Urinary bladder (tissue), 4 donors: ENCODE results near the gene SDCCAG8. TPM values are rescaled to one million over a fixed set of nuclear protein-coding genes. Genes with fewer than 3 reads are reported as not detected.
A peak's percentile ranks its signal among the peaks of the same experiment; 100 is the strongest.

Experiments used
- DNase-seq: peaks from one replicate; pipeline ENCODE4 v3.0.0-alpha.2; 2015; ENCODE audit errors: extremely low spot score
- H3K27ac ChIP-seq: one replicate; pipeline ENCODE4 v1.5.1; 2013; ENCODE audit warnings: low read depth, mild to moderate bottlenecking, moderate library complexity
- H3K36me3 ChIP-seq: one replicate; pipeline ENCODE4 v1.6.1; 2013; ENCODE audit warnings: mild to moderate bottlenecking, moderate library complexity; ENCODE audit not compliant: insufficient read depth
- H3K4me1 ChIP-seq: one replicate; pipeline ENCODE4 v1.6.1; 2013; ENCODE audit warnings: mild to moderate bottlenecking, moderate library complexity; ENCODE audit not compliant: insufficient read depth
- H3K4me3 ChIP-seq: one replicate; pipeline ENCODE4 v1.5.1; 2013; ENCODE audit warnings: low read depth, low read length
- WGBS: extraction: QIAGEN DNeasy Blood & Tissue Kit; methylation state at CpG from one replicate; pipeline ENCODE4 v1.1.7; 2013; 5-methylcytosine and 5-hydroxymethylcytosine counted together
- polyA plus RNA-seq: library from polyadenylated mRNA; stranded (reverse); fragments of 200-250 nt; gene quantifications from one replicate; pipeline ENCODE4 v1.2.3, GENCODE V29; 2013
- total RNA-seq: library from RNA; depleted of rRNA; stranded (reverse); fragments of >200 nt; gene quantifications from one replicate; pipeline ENCODE4 v1.2.3, GENCODE V29; 2014
- donor health status: healthy with polysubstance abuse.
- donor health status: healthy.

The SDCCAG8 gene
- total and polyA plus RNA-seq, 2 donors: 19.0 to 85.5 TPM

DNA sequence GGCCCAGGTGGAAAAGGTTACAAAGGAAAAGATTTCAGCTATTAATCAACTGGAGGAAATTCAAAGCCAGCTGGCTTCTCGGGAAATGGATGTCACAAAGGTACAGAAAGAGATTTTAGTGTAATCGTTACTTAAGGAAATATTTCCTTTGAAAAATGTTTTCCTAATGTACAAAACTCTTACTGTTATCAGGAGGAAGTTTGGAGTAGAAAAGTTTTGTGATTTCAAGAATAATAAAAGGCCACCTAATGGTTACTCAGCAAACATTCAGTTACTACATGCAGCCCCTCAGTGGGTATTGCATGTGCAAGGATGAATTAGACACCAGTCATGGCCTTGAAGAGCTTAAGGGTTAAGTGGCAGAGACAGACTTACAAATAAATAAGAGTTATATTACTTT is 85.2 kb downstream of the SDCCAG8 start:
- peaks cover 4% of the 10 kb centered on the region for H3K36me3 ChIP-seq
- 78% methylated on average over 2 of the region's 2 CpGs for WGBS
- no peaks in the 10 kb centered on the region for H3K4me1 ChIP-seq
- H3K4me3 ChIP-seq: no peak overlapping the region
- H3K27ac ChIP-seq: no peak overlapping the region
- no peak for DNase-seq

DNA sequence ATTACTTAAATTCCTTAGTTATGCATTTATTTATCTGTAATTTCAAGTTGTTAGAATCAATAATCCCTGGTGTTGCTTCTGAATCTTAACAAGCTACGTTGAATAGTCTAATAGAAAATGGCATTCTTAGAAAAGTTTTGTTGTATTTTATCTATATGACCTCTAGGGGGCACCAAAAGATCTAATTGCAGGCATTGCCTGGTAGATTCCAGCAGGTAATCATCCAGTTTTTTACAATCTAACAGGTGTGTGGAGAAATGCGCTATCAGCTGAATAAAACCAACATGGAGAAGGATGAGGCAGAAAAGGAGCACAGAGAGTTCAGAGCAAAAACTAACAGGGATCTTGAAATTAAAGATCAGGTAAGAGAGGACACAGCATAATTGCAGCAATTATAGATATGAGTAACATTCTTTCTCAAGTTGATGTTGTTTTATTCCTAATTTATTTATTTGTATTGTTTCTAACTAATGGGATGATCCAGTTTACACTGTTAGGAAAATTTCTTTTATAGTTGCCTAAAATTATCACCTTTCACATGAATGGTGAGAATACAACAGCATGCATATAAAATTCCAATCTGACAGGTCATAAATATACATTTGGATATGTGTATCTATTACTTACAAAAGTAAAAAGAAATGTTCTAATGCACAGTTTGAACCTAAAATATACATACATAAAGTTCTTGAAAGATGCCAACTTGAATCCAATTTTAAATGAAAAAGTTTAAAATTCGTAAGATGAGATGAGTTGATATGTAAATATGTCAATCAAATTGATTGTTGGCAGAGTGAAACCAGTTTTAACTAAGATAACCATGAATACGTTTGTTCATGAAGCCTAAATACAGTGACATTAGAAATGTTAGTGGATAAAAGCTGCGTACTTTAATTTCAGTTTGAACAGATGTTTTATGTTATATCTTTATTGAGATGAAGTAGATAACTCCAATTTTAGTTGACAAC is 88.4 kb downstream of the SDCCAG8 start:
- H3K36me3 ChIP-seq: peaks cover 7% of the 10 kb centered on the region
- no peak overlapping the region for H3K4me3 ChIP-seq
- H3K27ac ChIP-seq: no peak overlapping the region
- WGBS: 62% methylated on average over 5 of the region's 5 CpGs
- DNase-seq: peak; percentile 14
- no peaks in the 10 kb centered on the region for H3K4me1 ChIP-seq

DNA sequence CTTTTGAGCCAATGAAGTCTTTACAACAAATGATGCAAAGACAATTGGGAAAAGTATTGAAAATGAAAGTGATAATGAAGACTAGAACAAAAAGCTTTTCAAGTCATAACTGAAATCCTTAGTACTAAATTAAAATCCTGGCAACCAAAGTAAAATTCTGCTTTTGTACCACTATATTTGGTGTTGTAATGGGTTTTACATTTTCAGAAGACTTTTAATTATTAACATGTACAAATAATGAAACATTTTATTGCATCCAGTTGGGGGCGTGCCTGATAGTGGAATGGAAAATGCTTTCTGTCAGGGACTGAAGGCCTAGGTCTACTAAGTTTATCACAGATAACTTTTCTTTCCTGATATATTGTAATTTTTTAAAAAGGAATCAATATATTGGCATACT is 89.4 kb downstream of the SDCCAG8 start:
- Histone ChIP-seq H3K27ac (no peak overlapping the region), H3K4me3 (no peak overlapping the region), H3K4me1 (no peaks in the 10 kb centered on the region), H3K36me3 (peaks cover 7% of the 10 kb centered on the region)
- DNase-seq: no peak
- 47% methylated on average over 1 of the region's 1 CpG for WGBS

DNA sequence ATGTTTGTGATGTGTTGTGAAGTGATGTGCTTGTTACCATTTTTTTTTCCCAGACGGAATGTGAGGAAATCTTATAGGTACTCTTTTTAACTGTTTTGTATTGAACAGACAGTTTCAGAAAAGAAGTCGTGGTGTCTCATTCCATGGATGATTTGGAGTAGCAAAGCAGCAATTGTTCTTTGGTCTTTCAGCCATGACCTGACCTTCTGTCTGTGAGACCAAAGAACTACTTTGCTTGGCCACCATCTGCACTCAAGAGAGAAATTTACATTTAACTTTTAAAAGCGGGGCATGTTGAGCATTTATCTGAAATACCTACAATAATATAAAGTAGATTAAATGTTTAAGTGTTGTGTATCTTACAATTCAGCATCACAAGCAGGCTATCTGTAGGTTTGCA is 90.2 kb downstream of the SDCCAG8 start:
- Histone ChIP-seq H3K36me3 (peaks cover 7% of the 10 kb centered on the region), H3K27ac (no peak overlapping the region), H3K4me1 (no peaks in the 10 kb centered on the region), H3K4me3 (no peak overlapping the region)
- no peak for DNase-seq
- WGBS: 83% methylated on average over 3 of the region's 3 CpGs

DNA sequence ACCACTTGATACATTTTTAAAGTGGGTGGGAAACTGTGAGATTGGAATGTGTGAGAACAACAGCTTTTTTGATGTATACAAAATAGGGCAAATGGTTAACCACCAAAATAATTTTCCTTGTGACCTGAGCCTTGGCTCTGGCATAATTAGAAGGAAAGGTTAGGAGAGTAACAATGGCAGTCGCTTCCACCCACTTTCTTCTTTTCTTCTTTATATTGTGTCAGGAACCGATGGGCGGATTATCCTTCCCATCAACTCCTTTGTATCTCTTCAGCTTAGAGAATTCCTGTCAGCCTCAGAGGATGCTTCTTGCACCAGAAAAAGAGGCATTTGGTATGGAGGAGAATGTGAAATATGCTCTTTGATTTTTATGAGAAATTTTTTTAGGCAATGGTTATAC is 90.6 kb downstream of the SDCCAG8 start:
- DNase-seq: no peak
- H3K4me3 ChIP-seq: no peak overlapping the region
- H3K4me1 ChIP-seq: no peaks in the 10 kb centered on the region
- H3K27ac ChIP-seq: no peak overlapping the region
- peaks cover 7% of the 10 kb centered on the region for H3K36me3 ChIP-seq
- WGBS: 90% methylated on average over 3 of the region's 3 CpGs

DNA sequence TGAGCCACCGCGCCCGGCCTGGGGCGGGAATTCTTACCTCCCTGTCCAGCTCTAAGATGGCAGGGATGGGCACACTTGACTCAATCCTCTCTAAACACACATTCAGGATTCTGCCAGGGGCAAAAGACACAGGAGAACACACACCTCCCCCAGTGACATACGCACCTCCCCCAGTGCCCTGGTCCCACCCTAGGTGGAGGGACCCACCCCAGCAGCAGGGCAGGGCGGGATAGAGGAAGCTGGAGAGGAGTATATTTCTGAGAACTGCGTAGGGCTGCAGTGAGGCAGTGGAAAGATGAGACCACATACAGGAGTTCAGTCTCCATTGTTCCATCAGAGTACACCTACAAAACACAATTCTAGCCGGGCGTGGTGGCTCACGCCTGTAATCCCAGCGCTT is 92.5 kb downstream of the SDCCAG8 start:
- Histone ChIP-seq H3K36me3 (peaks cover 6% of the 10 kb centered on the region), H3K4me1 (no peaks in the 10 kb centered on the region), H3K4me3 (no peak overlapping the region), H3K27ac (no peak overlapping the region)
- WGBS: 98% methylated on average over 11 of the region's 11 CpGs
- DNase-seq: no peak

DNA sequence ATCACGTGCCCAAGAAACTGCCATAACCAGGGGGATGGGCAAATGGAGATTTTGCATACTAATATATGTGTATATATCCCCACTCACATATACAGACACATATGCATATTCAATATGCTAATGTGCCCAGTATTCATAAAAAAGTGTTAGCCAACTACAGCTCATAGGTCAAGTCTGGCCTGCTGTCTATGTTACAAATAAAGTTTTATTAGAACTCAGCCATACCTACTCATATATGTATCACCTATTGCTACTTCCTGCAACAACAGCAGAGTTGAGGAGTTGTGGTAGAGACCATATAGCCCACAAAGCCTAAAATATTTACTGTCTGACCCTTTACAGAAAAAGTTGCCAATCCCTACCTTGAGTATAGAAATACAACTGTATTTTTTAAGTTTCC is 93.3 kb downstream of the SDCCAG8 start:
- H3K4me3 ChIP-seq: no peak overlapping the region
- H3K36me3 ChIP-seq: peaks cover 6% of the 10 kb centered on the region
- WGBS: 98% methylated on average over 1 of the region's 1 CpG
- no peak overlapping the region for H3K27ac ChIP-seq
- no peaks in the 10 kb centered on the region for H3K4me1 ChIP-seq
- no peak for DNase-seq

DNA sequence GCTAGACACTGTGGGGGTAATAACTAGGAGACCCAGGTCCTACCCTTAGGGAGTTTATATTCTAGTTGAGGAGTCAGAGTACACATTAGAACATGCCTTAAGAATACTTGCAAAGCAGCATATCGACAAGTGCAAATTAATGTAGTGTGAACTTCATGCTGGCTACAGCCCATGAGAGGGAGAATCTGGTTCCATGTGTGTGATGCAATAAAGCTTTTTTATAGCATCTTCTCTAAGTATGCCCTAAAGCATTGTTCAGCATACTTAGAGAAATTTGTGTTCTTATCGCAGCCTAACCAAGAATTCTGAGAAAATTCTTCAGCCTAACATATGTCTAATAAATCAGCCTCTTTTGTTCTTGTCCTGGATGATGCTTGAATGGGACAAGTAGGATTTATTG is 95.5 kb downstream of the SDCCAG8 start:
- Histone ChIP-seq H3K27ac (no peak overlapping the region), H3K36me3 (peaks cover 3% of the 10 kb centered on the region), H3K4me3 (no peak overlapping the region), H3K4me1 (no peaks in the 10 kb centered on the region)
- 96% methylated on average over 2 of the region's 2 CpGs for WGBS
- no peak for DNase-seq

DNA sequence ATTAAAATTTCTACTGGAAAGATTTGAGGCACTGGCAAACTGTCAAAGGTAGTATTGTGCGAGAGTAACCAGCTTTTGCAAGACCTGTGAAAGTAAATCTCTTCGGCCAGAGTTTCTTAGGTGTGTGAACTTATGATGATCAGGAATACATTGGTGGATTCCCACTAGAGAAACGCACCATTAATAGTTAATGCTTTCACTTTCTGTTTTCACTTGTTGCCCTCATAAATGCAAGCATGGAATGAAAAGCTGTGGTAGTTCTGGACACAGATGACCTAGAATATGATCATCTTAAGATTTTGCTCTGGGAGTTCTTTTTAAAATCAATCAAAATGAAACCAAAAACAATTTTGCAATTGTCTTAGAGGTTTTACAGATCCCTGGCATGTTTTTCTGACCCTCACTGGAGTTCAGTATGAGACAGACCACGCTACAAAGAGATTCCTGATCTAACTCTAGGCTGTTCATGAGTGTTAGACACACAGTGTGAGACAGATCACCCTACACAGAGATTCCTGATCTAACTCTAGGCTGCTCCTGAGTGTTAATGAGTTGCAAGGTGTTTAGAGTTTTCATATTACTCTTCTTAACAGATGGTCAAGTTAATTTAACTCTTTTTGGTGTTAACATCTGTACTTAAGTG is 98.8 kb downstream of the SDCCAG8 start:
- WGBS: 42% methylated on average over 4 of the region's 4 CpGs
- Histone ChIP-seq H3K4me3 (peak overlapping the region; percentile 11), H3K27ac (no peak overlapping the region), H3K36me3 (no peaks in the 10 kb centered on the region), H3K4me1 (no peaks in the 10 kb centered on the region)
- DNase-seq: no peak

DNA sequence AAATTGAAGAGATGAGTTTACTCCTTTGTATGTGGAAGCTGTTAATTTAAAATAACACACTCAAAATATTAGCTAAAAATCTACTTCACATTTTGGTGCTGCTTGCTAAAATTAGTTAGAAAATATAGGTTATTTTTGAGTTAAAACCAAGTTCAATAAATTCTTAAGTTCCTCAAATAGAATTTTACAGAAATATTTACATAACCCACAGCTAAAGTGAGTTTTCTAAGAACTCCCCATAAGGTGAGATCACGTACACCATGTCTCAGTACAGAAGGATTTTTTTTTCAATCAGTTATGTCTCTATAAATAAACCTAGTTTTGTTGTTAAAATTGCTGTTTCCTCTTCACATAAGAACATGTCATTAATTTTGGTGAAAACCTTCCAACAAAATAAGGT is 108.0 kb downstream of the SDCCAG8 start:
- no peak for DNase-seq
- Histone ChIP-seq H3K36me3 (no peaks in the 10 kb centered on the region), H3K27ac (no peak overlapping the region), H3K4me1 (no peaks in the 10 kb centered on the region), H3K4me3 (no peak overlapping the region)
- 96% methylated on average over 1 of the region's 1 CpG for WGBS

DNA sequence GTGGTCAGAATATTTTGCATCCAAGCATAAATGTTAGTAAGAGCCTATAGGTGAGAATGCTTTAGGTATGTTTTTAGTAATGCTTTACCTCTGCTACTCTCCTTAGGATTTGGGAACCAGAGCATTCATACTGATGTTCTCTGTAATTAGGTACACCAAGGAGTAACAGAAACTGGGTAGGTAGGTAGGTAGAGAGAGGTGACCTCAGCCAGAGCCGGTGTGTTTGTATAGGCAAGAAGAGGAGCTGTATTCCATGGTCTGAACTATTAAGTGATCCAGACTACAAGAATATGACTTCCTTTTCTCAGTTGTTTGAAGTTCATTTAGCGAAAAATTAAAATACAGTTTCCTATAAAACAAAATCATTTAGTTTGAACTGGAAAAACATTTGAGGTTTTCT is 108.5 kb downstream of the SDCCAG8 start:
- DNase-seq: no peak
- WGBS: 94% methylated on average over 2 of the region's 2 CpGs

DNA sequence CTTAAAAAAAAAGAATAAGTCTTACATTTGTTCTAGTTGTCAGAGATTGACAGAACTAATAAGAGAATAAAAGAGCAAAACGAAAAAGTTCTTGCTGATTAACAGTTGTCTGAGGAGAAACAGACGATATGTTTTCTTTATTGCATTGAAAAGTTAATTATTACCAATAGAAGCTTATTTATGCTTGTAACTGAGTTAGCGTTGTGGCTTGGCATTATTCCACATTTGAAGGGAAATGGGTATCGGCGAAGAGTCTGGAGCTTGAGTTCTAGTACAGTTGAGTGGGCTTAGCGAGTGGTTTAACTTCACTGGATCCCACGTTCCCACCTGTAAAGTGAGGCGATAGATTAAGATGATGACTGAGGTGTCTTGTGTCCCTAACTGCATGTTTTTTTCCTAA is 109.0 kb downstream of the SDCCAG8 start:
- DNase-seq: no peak
- H3K36me3 ChIP-seq: no peaks in the 10 kb centered on the region
- no peak overlapping the region for H3K4me3 ChIP-seq
- WGBS: 85% methylated on average over 8 of the region's 8 CpGs
- H3K27ac ChIP-seq: no peak overlapping the region
- H3K4me1 ChIP-seq: no peaks in the 10 kb centered on the region

More for the DNA sequence above, 108.5 kb downstream of the SDCCAG8 start:
- Histone ChIP-seq H3K4me3 (no peak overlapping the region), H3K27ac (no peak overlapping the region), H3K36me3 (no peaks in the 10 kb centered on the region), H3K4me1 (no peaks in the 10 kb centered on the region)

DNA sequence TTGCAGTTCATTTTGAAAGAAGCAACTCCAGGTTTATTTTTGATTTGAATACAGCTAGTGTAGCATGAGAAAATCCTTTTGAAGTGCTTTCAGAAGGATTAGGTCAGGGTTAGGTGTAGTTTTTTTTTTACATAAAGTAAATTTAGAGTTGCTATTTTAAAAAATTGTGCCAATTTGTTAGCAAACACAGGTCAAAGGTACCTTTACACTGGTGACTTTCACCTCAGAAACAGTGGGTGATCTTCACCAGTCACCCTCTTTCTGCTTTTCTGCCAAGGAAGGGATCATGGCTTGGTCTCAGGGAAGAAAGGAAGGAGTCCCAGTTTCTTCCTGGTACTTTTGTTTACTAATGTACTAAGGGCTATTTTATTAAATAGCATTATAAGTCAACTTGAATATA is 111.5 kb downstream of the SDCCAG8 start:
- no peak for DNase-seq
- Histone ChIP-seq H3K27ac (no peak overlapping the region), H3K4me3 (no peak overlapping the region), H3K4me1 (no peaks in the 10 kb centered on the region), H3K36me3 (no peaks in the 10 kb centered on the region)

DNA sequence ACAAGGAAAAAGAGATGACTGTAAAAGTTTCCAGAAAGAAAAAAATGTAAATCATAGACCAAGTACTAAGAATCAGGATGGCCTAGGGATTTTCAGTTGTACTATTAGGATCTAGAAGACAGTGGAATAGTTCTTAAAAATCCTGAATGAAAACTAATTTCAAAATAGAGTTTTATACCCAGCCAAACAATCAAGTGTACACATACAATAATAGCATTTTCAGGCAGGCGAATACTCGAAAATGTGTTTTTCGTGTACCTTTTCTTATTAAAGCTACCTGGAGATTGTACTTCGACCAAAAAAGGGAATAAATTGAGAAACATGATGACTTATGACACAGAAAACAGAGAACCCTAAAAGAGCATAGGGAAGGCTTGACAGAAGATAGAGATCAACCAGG is 118.6 kb downstream of the SDCCAG8 start:
- 98% methylated on average over 4 of the region's 4 CpGs for whole genome bisulfite sequencing
- H3K36me3 ChIP-seq: no peaks in the 10 kb centered on the region
- DNase-seq: no peak
- no peak overlapping the region for H3K4me3 ChIP-seq
- H3K4me1 ChIP-seq: no peaks in the 10 kb centered on the region
- H3K27ac ChIP-seq: no peak overlapping the region
